Endometrial microvascular endothelial cells (primary cell): ENCODE results near the gene FAM131B. TPM values are rescaled to one million over a fixed set of nuclear protein-coding genes. Genes with fewer than 3 reads are reported as not detected.

Source experiments
- in situ Hi-C: cut with HindIII; loops from 2 replicates; pipeline ENCODE4 v1.10.0; 2017; ENCODE audit warnings: low sequenced_read_pairs, low pct_unique_long_range_greater_than_20kb; ENCODE audit errors: inconsistent ontology term
- total RNA-seq: library from RNA; depleted of rRNA; stranded (reverse); fragments of >200 nt; gene quantifications from one replicate; pipeline ENCODE4 v1.2.3, GENCODE V29; 2015; ENCODE audit errors: inconsistent ontology term

FAM131B gene
- total RNA-seq, 1 donor from 2014 or later, result 1.7 TPM

DNA sequence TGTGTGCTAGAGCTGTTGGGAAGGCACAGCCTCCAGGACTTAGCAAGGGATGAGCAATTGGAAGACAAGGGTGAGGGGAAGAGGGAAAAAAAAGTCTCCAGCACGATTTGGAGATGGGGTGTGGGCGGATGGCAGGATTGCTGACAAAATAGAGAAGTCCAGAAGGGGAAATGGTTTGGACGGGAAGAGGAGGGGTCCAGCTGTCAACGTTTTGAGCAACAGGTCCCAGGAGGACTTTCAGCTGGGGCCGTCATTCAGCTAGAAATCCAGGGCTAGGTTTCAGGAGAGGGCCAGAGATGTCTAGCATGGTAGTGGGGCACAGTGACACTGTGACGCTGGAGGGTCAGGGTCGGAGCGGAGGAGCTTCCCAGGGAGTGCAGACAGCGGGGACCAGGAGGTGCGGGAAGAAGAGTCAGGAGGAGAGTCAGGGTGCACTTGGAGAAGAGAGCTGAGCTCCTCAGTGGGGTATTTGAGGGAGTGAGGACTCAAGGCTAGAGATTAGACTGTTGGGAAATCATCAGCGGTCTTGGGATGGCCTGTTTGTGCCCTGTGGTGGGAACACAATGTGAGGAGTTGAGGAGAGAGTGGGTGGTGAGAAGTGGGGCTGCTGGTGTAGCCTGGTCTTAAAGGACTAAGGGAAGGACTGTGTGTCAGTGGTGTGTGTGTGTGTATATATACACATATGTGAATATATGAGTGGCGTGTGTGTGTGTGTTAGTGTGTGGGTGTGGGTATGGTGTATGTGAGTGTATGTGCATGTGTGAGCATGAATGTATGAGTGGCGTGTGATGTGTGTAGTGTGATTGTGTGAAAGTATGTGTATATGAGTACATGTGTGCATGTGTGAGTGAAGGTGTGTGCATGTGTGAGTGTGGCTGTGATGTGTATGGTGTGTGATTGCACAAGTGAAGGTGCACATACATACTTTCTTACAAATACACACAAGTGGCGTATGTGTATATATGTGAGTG is 22.4 kb upstream of the FAM131B start:
- in situ Hi-C loops, result no loop called here

DNA sequence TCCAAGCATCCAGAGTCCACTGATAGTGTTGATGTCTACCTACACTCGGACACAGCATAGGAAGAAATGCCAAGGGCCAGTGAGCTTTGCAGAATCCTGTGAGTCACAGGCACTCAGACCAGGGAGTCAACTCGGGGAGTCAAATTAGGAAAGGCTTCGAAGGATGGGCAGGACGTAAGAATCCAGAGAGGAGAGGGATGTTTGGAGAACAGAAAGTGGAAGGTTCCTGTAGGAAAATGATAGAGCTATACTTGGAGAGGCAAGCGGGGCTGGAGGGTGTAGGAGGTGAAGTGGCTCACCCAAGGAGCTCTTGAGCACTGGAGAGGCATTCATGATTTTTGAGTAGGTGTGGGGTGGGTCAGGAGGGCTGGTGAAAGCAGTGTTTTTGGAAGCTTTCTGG is 21.6 kb upstream of the FAM131B start:
- in situ Hi-C loops, result no loop called here

DNA sequence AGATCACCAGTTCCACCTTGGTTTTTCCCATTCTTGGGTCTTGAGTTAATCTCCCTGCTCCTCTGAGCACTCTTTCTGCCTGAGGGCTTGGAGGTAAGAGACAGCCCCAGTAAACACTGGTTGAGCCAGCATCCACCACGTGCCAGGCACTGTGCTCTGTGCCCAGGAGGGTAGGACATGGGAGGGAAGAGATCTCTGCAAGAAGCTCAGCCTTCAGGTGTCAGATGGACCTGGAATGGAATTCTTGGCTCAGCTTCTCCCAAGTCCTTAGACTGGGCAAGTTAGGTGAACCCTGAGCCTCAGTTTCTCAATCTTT is 21.1 kb upstream of the FAM131B start:
- in situ Hi-C loops, result no loop called here

DNA sequence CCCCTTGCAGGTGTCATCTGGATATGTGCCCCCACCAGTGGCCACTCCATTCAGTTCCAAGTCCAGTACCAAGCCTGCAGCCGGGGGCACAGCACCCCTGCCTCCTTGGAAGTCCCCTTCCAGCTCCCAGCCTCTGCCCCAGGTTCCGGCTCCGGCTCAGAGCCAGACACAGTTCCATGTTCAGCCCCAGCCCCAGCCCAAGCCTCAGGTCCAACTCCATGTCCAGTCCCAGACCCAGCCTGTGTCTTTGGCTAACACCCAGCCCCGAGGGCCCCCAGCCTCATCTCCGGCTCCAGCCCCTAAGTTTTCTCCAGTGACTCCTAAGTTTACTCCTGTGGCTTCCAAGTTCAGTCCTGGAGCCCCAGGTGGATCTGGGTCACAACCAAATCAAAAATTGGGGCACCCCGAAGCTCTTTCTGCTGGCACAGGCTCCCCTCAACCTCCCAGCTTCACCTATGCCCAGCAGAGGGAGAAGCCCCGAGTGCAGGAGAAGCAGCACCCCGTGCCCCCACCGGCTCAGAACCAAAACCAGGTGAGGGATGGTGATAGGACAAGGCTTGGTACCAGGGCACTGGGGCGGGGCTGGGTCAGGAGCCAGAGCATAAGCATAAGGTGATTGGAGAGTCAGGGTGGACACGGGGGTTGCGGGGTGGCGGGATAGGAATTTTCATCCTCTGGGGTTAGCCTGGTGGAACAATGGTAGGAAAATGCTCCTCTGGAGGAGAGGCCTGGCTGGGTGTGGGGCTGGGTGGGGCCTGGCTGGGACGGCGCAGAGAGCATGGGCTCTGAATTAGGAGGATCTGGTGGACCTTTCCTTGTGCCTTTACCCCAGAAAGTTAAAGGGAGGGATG is 20.5 kb upstream of the FAM131B start:
- in situ Hi-C loops, result no loop called here

DNA sequence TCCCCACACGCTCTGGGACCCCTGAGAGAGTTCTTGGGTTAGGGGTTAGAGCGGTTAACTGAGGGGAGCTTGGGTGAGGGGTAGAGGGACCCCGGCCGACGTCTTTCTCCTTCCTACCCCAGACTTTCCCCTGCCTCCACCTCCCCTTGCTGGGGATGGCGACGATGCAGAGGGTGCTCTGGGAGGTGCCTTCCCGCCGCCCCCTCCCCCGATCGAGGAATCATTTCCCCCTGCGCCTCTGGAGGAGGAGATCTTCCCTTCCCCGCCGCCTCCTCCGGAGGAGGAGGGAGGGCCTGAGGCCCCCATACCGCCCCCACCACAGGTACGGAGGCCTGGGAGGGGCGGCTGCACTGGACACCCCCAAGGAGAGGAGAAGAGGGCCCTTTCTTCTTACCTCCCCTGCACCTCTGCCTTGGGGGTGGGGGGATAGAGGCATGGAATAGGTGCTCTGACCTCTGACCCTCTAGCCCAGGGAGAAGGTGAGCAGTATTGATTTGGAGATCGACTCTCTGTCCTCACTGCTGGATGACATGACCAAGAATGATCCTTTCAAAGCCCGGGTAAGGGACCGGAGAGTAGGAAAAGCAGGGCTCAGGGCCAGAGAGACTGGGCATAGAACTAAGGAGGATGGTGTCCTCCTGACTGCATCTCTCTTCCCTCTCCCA is 19.7 kb upstream of the FAM131B start:
- in situ Hi-C loops, result no loop called here

DNA sequence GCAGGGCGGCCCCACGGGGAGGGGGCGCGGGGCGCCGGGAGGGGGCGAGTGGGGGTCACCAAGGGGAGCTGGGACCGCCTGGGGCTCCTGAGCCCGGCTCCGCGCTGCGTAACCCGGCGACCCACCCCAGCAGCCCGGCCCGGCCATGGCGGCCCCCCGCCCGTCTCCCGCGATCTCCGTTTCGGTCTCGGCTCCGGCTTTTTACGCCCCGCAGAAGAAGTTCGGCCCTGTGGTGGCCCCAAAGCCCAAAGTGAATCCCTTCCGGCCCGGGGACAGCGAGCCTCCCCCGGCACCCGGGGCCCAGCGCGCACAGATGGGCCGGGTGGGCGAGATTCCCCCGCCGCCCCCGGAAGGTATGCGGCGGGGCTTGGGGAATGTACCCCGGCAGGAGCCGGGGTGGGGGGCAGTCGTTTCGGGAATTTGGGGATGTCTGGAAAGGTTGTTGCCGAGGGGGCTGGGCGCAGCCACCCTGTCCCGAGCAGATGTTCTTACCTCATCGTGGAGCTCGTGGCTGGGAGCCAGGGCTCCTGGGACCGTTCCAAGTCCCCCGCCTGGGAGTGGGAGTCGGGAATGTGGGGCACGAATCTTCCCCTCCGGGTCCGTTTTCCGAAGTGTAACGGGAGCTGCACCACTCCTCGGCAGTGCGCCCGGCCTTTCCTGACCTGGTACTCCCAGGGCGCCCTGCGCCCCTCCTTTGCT is 19.1 kb upstream of the FAM131B start:
- in situ Hi-C loops, result no loop called here

DNA sequence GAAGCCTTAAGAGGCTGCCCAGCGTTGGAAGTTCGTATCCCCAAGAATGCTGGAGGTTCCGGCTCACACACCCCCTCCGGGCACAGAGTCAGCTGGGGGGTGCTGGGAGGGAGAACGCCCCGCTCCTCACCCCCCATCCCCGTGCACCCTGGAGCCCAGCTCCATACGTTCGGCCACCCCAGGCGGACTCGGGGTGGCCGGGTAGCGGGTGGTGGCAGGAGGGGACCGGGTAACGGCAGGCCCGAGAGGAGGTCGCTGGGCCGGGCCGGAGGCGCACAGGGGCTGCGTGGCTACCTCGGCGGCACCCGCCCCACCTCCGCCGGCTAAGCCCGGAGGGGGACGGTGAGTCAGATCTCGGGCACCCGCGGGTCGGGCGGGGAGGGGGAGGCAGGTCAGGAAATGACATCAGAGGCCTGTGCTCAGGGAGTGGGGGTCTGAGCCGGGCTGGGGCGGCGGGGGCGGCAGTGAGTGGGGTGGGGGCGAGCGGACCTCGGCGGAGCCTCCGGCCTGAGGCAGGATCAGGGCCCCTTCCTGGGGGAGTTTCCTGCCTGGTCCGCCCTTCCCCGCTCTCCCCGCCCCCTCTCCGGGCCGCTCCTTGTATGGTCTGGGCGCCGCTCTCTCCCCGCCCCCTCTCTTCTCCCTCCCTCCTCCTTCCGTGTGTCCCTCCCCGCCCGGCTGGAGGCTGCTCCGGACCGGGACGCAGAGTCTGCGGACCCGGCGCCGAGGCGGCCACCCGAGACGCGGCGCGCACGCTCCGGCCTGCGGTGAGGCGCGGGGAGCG is 18.3 kb upstream of the FAM131B start, which contains the start of gene ZYX:
Gene ZYX (plus strand): TSS at position 700 of the 781 bp plus-strand sequence. CDS start 227 bp downstream, outside the sequence.
- in situ Hi-C loops, result no loop called here

DNA sequence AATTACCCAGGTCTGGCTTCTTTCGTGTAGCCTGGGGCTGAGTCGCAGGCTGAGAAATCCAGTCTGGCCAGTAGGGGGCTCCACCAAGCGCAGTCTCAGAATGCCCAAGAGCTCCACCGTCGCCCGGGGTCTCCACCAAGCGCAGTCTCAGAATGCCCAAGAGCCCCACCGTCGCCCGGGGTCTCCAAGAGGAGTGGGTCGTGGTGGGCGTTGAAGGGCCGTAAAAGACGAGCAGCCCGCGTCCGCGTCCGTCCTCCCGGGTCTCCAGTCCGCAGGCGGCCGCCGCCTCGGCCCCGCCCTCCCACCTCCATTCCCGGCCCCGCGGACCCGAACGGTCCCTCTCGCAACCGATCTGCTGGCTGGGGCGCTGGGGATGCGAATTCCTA is 17.7 kb upstream of the FAM131B start:
- in situ Hi-C loops, result no loop called here

DNA sequence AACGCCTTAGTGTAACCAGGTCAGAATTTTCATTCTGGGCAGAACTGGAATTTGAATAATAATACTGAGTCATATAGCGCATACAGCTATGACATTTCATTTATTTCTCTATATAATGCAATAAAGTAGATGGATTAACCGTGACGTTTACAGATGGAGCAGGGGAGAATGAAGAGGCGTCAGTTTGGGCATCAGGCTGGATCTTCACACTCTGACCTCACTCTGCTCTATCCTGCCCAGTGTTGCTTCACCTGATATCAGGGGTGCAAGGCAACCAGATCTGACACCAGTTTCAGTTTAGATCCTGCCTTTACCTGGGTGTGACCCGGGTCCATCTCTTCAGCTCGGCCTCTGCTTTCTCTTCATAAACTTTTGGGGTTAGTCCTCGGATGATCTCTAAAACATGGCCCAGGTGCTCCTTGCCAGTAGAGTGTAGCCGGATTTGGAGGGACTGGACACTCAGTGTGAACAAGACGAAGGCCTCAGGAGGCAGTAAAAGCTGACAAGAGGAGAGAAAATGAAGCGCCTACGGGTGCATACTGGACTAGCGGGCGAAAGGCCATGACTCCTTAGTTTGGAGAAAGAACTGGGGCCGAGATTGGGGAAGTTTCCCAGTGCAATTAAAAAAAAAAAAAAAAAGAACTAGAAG is 17.2 kb upstream of the FAM131B start:
- in situ Hi-C loops, result no loop called here

DNA sequence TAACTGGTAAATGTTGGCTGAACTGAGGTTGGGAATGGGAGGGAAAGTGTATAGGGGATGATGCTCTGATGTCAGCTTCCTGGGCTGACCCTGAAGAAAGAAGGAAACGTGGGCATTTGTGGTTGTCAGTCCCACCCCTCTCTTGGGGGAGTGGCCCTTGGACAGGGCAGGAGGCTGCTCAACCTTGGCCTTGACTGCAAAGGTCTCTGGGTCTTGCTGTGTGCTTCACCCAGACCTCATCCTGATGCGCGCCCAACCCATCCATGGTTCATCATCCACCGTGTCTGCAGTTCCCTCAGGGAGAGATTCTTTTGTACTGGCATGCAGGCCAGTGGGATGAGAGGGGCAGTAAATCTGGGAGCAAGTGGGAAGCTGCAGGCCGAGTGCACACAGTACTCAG is 13.9 kb upstream of the FAM131B start:
- in situ Hi-C loops, result no loop called here

DNA sequence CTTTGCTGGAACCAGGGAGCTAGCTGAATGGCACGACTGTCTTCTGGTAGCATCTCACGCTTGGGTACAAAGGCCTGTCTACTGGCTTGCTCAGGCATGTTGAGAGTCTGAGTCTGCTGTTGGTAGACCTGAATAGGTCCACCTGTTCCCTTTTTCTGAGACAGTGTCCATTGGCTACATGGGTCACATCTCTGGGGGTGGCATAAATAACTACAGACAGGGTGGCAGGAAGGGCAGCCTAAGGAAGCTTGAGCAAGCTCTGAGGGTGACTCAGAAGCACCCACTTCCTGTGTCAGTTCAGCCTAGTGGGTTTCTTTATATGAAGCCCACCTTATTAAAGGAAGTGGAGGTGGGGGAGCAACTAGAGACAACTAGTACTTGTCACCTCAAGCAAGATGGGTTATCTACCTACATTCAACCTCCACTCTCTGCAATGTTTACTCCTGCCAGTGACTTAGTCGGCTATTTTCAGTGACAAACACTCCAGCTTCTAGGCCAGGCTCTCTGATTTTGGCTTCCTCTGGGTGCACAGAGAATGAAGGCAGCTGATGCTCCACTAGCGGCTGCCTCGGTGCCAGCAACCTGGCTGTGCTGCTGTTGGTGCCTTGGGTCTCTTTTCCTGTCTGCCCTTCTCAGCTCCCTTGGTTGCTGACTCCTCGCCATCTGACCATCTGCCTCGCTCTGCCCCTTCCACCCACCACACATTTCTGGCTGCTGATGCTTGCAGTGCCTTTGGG is 13.0 kb upstream of the FAM131B start:
- in situ Hi-C loops, result no loop called here

DNA sequence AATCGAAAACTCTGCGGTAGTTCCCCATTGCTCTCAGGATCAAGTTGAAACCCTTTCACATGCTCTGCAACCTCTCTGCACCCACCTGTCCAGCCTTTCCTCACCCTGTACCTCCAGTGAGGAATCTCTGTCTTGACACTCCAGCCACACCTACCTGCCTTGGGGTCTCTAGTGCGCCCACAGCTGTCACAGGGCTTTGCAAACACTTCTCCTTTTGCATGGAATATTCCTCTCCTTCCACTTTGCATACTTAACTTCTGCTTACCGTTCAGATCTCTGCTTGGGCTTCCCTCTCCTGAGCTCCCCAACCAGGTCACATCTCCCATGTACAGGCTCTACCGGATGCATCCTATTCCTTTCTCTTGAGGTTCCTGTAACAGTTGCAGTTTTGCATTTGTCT is 12.0 kb upstream of the FAM131B start:
- in situ Hi-C loops, result no loop called here

DNA sequence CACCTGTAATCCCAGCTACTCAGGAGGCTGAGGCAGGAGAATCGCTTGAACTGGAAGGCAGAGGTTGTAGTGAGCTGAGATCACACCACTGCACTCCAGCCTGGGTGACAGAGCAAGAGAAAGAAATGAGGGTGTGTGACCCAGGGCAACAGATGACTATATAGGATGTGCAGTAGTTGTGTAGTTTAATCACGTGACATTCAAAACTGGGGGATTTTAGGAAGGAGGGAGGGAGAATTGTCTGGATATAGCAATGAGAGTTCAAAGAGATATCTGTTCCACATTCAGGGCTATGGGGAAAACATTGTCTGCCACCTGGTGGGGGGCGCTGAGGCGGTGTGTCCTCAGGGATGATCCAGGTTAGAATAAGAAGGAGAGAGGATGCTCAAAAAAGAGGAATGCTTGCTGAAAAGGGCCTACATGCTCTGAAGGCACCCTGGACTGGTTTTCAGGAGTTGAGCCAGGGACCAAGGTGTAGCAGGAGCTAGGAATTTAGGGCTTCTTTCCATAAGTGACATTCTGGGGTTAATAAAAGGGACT is 10.8 kb upstream of the FAM131B start:
- in situ Hi-C loops, result no loop called here

DNA sequence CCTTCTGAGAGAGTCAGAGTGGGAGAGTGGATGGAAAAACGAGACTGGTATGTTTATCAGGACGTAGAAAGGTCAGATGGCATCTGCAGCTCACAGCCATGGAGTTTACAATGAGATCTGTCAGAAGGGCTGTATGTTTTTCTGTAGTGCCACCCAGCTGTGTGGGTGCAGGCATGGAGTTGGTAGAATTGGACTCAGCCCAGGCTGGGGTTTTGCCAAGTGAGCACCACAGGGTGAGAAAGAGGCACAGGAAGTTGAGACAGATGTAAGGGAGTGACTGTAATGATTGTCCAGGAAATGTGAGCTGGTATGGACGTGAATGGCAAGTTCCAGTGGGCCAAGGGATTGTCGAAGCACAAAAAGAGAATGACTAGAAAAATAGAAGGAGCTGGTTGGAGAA is 9.6 kb upstream of the FAM131B start:
- in situ Hi-C loops, result no loop called here

DNA sequence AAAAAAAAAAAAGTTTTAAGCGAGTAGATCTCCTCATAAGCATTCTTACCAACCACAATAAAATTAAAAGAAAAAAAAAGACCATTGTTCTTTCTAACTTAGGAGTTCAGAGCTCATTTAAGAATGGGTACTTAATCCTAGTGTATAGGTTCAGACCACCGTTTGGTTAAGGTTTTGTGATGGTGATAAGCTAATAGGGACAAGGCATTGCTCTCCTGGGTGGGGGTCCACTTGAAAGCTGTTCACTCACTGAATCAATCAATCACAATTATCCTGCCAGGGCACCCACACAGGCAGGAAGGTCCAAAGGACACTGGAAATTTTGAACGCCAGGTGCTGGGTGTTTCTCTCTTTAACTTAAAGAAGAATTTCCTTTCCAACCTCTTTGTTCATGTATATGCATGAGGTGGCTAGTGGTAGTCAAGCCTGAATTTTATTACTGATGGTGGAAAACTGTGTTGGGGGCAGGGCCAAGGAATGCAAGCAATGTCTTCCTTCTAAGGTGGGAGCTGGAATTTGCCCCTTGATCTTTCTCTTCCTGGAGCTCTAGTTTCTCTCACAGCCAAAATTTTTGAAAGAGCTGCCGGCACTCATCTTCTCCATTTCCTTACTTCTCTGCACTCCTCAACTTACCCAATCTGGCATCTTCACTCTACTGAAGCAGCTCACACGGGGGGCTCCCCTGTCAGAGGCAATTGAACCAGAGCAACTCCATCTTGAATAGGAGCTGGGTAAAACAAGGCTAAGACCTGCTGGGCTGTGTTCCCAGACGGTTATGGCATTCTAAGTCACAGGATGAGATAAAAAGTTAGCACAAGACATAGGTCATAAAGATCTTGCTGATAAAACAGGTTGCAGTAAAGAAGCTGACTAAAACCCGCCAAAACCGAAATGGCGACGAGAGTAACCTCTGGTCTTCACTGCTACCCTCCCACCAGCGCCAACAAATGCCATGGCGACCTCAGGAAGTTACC is 7.5 kb upstream of the FAM131B start:
- in situ Hi-C loops, result no loop called here

DNA sequence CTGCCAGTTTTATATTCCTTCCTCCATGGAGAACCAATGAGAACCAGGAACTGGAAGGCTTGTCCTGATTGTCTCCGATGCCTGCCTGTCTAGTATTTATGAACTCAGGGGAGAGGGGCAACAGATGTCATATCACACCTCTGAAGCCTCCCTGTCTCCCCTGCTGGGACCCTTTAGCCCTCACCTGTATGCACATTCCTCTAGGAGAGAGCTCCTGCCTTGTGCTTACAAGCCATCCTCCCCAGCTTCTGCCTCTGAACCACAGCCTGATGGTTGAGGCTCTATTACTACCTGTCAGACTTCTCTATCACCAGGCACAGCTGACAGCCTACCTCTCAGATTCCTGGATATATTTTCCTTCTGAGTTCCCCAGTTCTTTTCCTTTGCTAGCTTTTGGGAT is 5.9 kb upstream of the FAM131B start:
- in situ Hi-C loops, result no loop called here
